Caco-2 (cell line): ENCODE measurements around the gene THRB. TPM values are rescaled to one million over a fixed set of nuclear protein-coding genes. Genes with fewer than 3 reads are reported as not detected.

Source experiments
- BruUV-seq: library from RNA; stranded (reverse); fragments of 400-500 nt; replicated peaks from 2 replicates; lab custom pipeline; 2021; lab: Mats Ljungman, UMichigan
- CTCF ChIA-PET: fragments of 300-600 bp; sonication (Branson Sonifier 250); formaldehyde crosslinking; loops from one replicate; lab custom pipeline; 2022; ENCODE audit warnings: antibody characterized with exemption; lab: Charles Lee
- POLR2A ChIA-PET: fragments of 300-600 bp; sonication (Branson Sonifier 250); formaldehyde crosslinking; loops from one replicate; lab custom pipeline; 2022; ENCODE audit warnings: antibody characterized with exemption; lab: Charles Lee
- DNase-seq, 2 experiments: peaks; one replicate each; pipeline versions ENCODE4 v3.0.0 to v3.0.0-alpha.2; 2020 to 2022
- H3K27me3 ChIP-seq: replicated peaks from 2 replicates; pipeline ENCODE4 v1.6.0; 2011; ENCODE audit warnings: low read length; ENCODE audit not compliant: control insufficient read depth, insufficient read depth
- H3K36me3 ChIP-seq: 2 replicates; pipeline ENCODE4 v1.5.1; 2011; ENCODE audit warnings: low read length; ENCODE audit not compliant: control insufficient read depth, insufficient read depth
- H3K4me1 ChIP-seq: fragments of 250-450 bp; sonication (Bioruptor Pico); 2 replicates; pipeline ENCODE4 v1.5.1; 2020; ENCODE audit warnings: mild to moderate bottlenecking
- H3K4me3 ChIP-seq: 2 replicates; pipeline ENCODE4 v1.5.1; 2011; ENCODE audit warnings: low read depth, mild to moderate bottlenecking, control low read depth, low read length
- H3K9me3 ChIP-seq: fragments of 250-450 bp; sonication (Bioruptor Pico); 2 replicates; pipeline ENCODE4 v1.5.1; 2020; ENCODE audit warnings: mild to moderate bottlenecking, moderate library complexity
- H3K27ac Mint-ChIP-seq: one replicate; pipeline ENCODE4 v1.8.0; 2022; ENCODE audit warnings: mixed read lengths; ENCODE audit not compliant: unreplicated experiment
- H3K27me3 Mint-ChIP-seq: one replicate; pipeline ENCODE4 v1.8.0; 2022; ENCODE audit warnings: mixed read lengths; ENCODE audit not compliant: insufficient read depth, unreplicated experiment
- H3K36me3 Mint-ChIP-seq: one replicate; pipeline ENCODE4 v1.8.0; 2022; ENCODE audit warnings: mild to moderate bottlenecking, mixed read lengths; ENCODE audit not compliant: insufficient read depth, unreplicated experiment
- H3K4me1 Mint-ChIP-seq: one replicate; pipeline ENCODE4 v1.8.0; 2022; ENCODE audit warnings: low read depth, mixed read lengths; ENCODE audit not compliant: unreplicated experiment
- H3K4me3 Mint-ChIP-seq: one replicate; pipeline ENCODE4 v1.8.0; 2022; ENCODE audit warnings: mild to moderate bottlenecking, moderate library complexity, mixed read lengths; ENCODE audit not compliant: unreplicated experiment
- H3K9me3 Mint-ChIP-seq: one replicate; pipeline ENCODE4 v1.8.0; 2022; ENCODE audit warnings: mixed read lengths; ENCODE audit not compliant: unreplicated experiment
- CTCF ChIP-seq, 2 experiments: fragments of 200-600 bp in 1 of 2; IDR thresholded peaks; 1 replicate in 1 of 2; 2 replicates in 1 of 2; pipeline versions ENCODE4 v1.5.1 to v1.8.0; 2011 to 2022; ENCODE audit warnings: antibody characterized with exemption in 1 of 2, control low read depth in 1 of 2, inconsistent platforms in 1 of 2, low read depth in 1 of 2, low read length in 1 of 2, mild to moderate bottlenecking in 1 of 2, moderate library complexity in 1 of 2; ENCODE audit not compliant: insufficient read depth in 1 of 2, severe bottlenecking in 1 of 2, unreplicated experiment in 1 of 2
- intact Hi-C: fragments of 100-400 bp; cut with micrococcal nuclease; formaldehyde crosslinking; loops from one replicate; pipeline ENCODE4 v1.10.0; 2022; ENCODE audit not compliant: unreplicated experiment
- total RNA-seq: library from RNA; stranded (reverse); gene quantifications from 2 replicates; pipeline ENCODE4 v1.2.3, GENCODE V29; 2022

THRB gene
- total RNA-seq, 1 experiment from 2014 or later, result 19.4 TPM

GRCh38 chr3:24389108-24390090 lies 105.3 kb downstream of the THRB start:
- POLR2A ChIA-PET, result interaction anchor here (0.8 to 0.9 kb wide), 2 partner anchors 13 to 62 kb away, joined by 3 read pairs; no protein-coding TSS in a partner anchor

GRCh38 chr3:24388611-24389010 lies 106.0 kb downstream of the THRB start:
- Histone ChIP-seq H3K4me3 (no peak overlapping the region), H3K27me3 (no peaks in the 10 kb centered on the region), H3K9me3 (no peaks in the 10 kb centered on the region), H3K4me1 (peaks cover 30% of the 10 kb centered on the region), H3K36me3 (no peaks in the 10 kb centered on the region; the same call in 1 of the 2 replicates)
- TF ChIP-seq CTCF (IDR thresholded peaks at IDR 0.05; ENCODE audit: insufficient read depth in 1 of 2, low read depth in 1 of 2, low read length in 1 of 2, severe bottlenecking in 1 of 2, unreplicated experiment in 1 of 2), result no peak
- no TSS peak for BruUV-seq
- CTCF ChIA-PET, result no interaction called here
- POLR2A ChIA-PET, result no interaction called here
- no peak for DNase-seq
- no peak overlapping the region for H3K27ac Mint-ChIP-seq
- no peaks in the 10 kb centered on the region for H3K9me3 Mint-ChIP-seq
- H3K36me3 Mint-ChIP-seq, result no peaks in the 10 kb centered on the region
- intact Hi-C loops, result no loop called here
- H3K27me3 Mint-ChIP-seq, result no peaks in the 10 kb centered on the region
- no peak overlapping the region for H3K4me3 Mint-ChIP-seq
- peaks cover 7% of the 10 kb centered on the region for H3K4me1 Mint-ChIP-seq

More at GRCh38 chr3:24389108-24390090, 105.3 kb downstream of the THRB start:
- H3K4me3 Mint-ChIP-seq, result no peak overlapping the region
- no TSS peak for BruUV-seq
- H3K4me1 Mint-ChIP-seq, result peaks cover 7% of the 10 kb centered on the region
- no peaks in the 10 kb centered on the region for H3K27me3 Mint-ChIP-seq
- no peak overlapping the region for H3K4me3 ChIP-seq
- H3K36me3 Mint-ChIP-seq, result no peaks in the 10 kb centered on the region
- no peaks in the 10 kb centered on the region for H3K27me3 ChIP-seq
- TF ChIP-seq CTCF (IDR thresholded peaks at IDR 0.05; ENCODE audit: insufficient read depth in 1 of 2, low read depth in 1 of 2, low read length in 1 of 2, severe bottlenecking in 1 of 2, unreplicated experiment in 1 of 2), result no peak
- peaks cover 30% of the 10 kb centered on the region for H3K4me1 ChIP-seq
- H3K9me3 Mint-ChIP-seq, result no peaks in the 10 kb centered on the region
- no peaks in the 10 kb centered on the region; the same call in 1 of the 2 replicates for H3K36me3 ChIP-seq
- intact Hi-C loops, result loop anchor here (5.0 kb wide), 1 partner anchor 108 kb away; no protein-coding TSS in a partner anchor
- CTCF ChIA-PET, result no interaction called here
- no peak overlapping the region for H3K27ac Mint-ChIP-seq
- DNase-seq, result no peak
- H3K9me3 ChIP-seq, result no peaks in the 10 kb centered on the region

- Histone ChIP-seq H3K4me3 (no peak overlapping the region), H3K27me3 (no peaks in the 10 kb centered on the region), H3K4me1 (peaks cover 30% of the 10 kb centered on the region), H3K9me3 (no peaks in the 10 kb centered on the region), H3K36me3 (no peaks in the 10 kb centered on the region; the same call in 1 of the 2 replicates)
- peaks cover 7% of the 10 kb centered on the region for H3K4me1 Mint-ChIP-seq
- ChIA-PET CTCF (no interaction called here), POLR2A (no interaction called here)
- no peak for TF ChIP-seq CTCF (IDR thresholded peaks at IDR 0.05; ENCODE audit: insufficient read depth in 1 of 2, low read depth in 1 of 2, low read length in 1 of 2, severe bottlenecking in 1 of 2, unreplicated experiment in 1 of 2)
- intact Hi-C loops, result no loop called here
- H3K36me3 Mint-ChIP-seq, result no peaks in the 10 kb centered on the region
- no peaks in the 10 kb centered on the region for H3K9me3 Mint-ChIP-seq
- H3K4me3 Mint-ChIP-seq, result no peak overlapping the region
- no TSS peak for BruUV-seq
- no peaks in the 10 kb centered on the region for H3K27me3 Mint-ChIP-seq
- no peak overlapping the region for H3K27ac Mint-ChIP-seq
- DNase-seq, result no peak
These were observed 106.5 kb downstream of the THRB start for GRCh38 chr3:24388159-24388558.
